Activated naive CD4-positive, alpha-beta T cell treated with anti-CD3 and anti-CD28 coated beads, Interleukin-2, amount 10 ng/mL, durations not matched to agents 7 days and 5 days (primary cell): Measurements from ENCODE around the gene ZNF296.

Experiments used
- CTCF ChIA-PET: fragments of 350-600 bp; sonication (Branson Sonifier 250); formaldehyde crosslinking; loops from one replicate; lab custom pipeline; 2021; ENCODE audit warnings: antibody characterized with exemption; lab: Charles Lee
- DNase-seq: peaks from one replicate; pipeline ENCODE4 v3.0.0-alpha.2; 2020
- H3K27ac Mint-ChIP-seq: one replicate; pipeline ENCODE4 v1.8.0; 2021; ENCODE audit warnings: mild to moderate bottlenecking, moderate library complexity, mixed read lengths
- H3K27me3 Mint-ChIP-seq: one replicate; pipeline ENCODE4 v1.8.0; 2021; ENCODE audit warnings: mild to moderate bottlenecking, mixed read lengths
- H3K36me3 Mint-ChIP-seq: one replicate; pipeline ENCODE4 v1.8.0; 2021; ENCODE audit warnings: mixed read lengths
- H3K4me1 Mint-ChIP-seq: one replicate; pipeline ENCODE4 v1.8.0; 2021; ENCODE audit warnings: mixed read lengths
- H3K4me3 Mint-ChIP-seq: one replicate; pipeline ENCODE4 v1.8.0; 2021; ENCODE audit warnings: mild to moderate bottlenecking, moderate library complexity, mixed read lengths
- H3K9me3 Mint-ChIP-seq: one replicate; pipeline ENCODE4 v1.8.0; 2021; ENCODE audit warnings: mixed read lengths

ZNF296 gene

GRCh38 chr19:45086480-45086879, 10.2 kb upstream of the ZNF296 start:
- DNase-seq: no peak
- H3K9me3 Mint-ChIP-seq: peaks cover 3% of the 10 kb centered on the region
- no peak overlapping the region for H3K4me3 Mint-ChIP-seq
- peaks cover 49% of the 10 kb centered on the region for H3K4me1 Mint-ChIP-seq
- peaks cover 40% of the 10 kb centered on the region for H3K36me3 Mint-ChIP-seq
- CTCF ChIA-PET: no interaction called here
- H3K27ac Mint-ChIP-seq: peak overlapping the region; percentile 72
- no peaks in the 10 kb centered on the region for H3K27me3 Mint-ChIP-seq

GRCh38 chr19:45082170-45082569, 5.9 kb upstream of the ZNF296 start:
- Mint-ChIP-seq H3K9me3 (no peaks in the 10 kb centered on the region), H3K27ac (peak overlapping the region; percentile 51), H3K36me3 (peaks cover 24% of the 10 kb centered on the region), H3K27me3 (no peaks in the 10 kb centered on the region), H3K4me1 (peaks cover 58% of the 10 kb centered on the region), H3K4me3 (peak overlapping the region; percentile 4)
- CTCF ChIA-PET: no interaction called here
- no peak for DNase-seq

- peak overlapping the region; percentile 87 for H3K27ac Mint-ChIP-seq
- H3K36me3 Mint-ChIP-seq: peaks cover 17% of the 10 kb centered on the region
- H3K27me3 Mint-ChIP-seq: no peaks in the 10 kb centered on the region
- no peak for DNase-seq
- H3K4me1 Mint-ChIP-seq: peaks cover 56% of the 10 kb centered on the region
- H3K4me3 Mint-ChIP-seq: peak overlapping the region; percentile 95
- no peaks in the 10 kb centered on the region for H3K9me3 Mint-ChIP-seq
- CTCF ChIA-PET: interaction anchor here (1.1 to 1.4 kb wide), 3 partner anchors 10 to 170 kb away, joined by 3 to 6 read pairs (median 4); no protein-coding TSS in a partner anchor
These were observed 3.7 kb upstream of the ZNF296 start for GRCh38 chr19:45079911-45080370.

- peaks cover 62% of the 10 kb centered on the region for H3K4me1 Mint-ChIP-seq
- CTCF ChIA-PET: interaction anchor here (0.9 to 1.4 kb wide), 4 partner anchors 8 to 170 kb away, joined by 3 to 6 read pairs (median 4); no protein-coding TSS in a partner anchor
- DNase-seq: peak; percentile 79
- no peaks in the 10 kb centered on the region for H3K27me3 Mint-ChIP-seq
- peak within 1 kb of the TSS; percentile 87 for H3K27ac Mint-ChIP-seq
- H3K36me3 Mint-ChIP-seq: peaks cover 17% of the 10 kb centered on the region
- H3K9me3 Mint-ChIP-seq: no peaks in the 10 kb centered on the region
- H3K4me3 Mint-ChIP-seq: peak within 1 kb of the TSS; percentile 95
These were observed 3.0 kb upstream of the ZNF296 start, which contains the start of gene GEMIN7 for GRCh38 chr19:45079063-45079910. GEMIN7 (plus strand) TSS chr19:45079260; CDS start chr19:45090115, 10,855 bp downstream.

GRCh38 chr19:45078390-45079062, 2.2 kb upstream of the ZNF296 start:
- peaks cover 62% of the 10 kb centered on the region for H3K4me1 Mint-ChIP-seq

GRCh38 chr19:45076851-45077730, 813 bp upstream of the ZNF296 start:
- Mint-ChIP-seq H3K36me3 (peaks cover 13% of the 10 kb centered on the region), H3K4me1 (peaks cover 58% of the 10 kb centered on the region), H3K27me3 (no peaks in the 10 kb centered on the region), H3K4me3 (peak overlapping the region; percentile 76), H3K9me3 (no peaks in the 10 kb centered on the region), H3K27ac (peak overlapping the region; percentile 84)
- CTCF ChIA-PET: interaction anchor here (1.3 kb wide), 1 partner anchor 38 kb away, joined by 3 read pairs; the partner anchor contains the start of gene CLASRP
- no peak for DNase-seq

More at GRCh38 chr19:45078390-45079062, 2.2 kb upstream of the ZNF296 start:
- DNase-seq: no peak
- Mint-ChIP-seq H3K4me3 (peak overlapping the region; percentile 95), H3K27me3 (no peaks in the 10 kb centered on the region), H3K9me3 (no peaks in the 10 kb centered on the region), H3K36me3 (peaks cover 17% of the 10 kb centered on the region), H3K27ac (peak overlapping the region; percentile 54)
- CTCF ChIA-PET: interaction anchor here (0.9 to 1.4 kb wide), 2 partner anchors 9 to 171 kb away, joined by 3 to 4 read pairs; no protein-coding TSS in a partner anchor

GRCh38 chr19:45075301-45076028, 813 bp downstream of the ZNF296 start:
- peaks cover 8% of the 10 kb centered on the region for H3K36me3 Mint-ChIP-seq
- H3K9me3 Mint-ChIP-seq: no peaks in the 10 kb centered on the region
- CTCF ChIA-PET: interaction anchor here (1.2 kb wide), 1 partner anchor 10 kb away, joined by 3 read pairs; no protein-coding TSS in a partner anchor
- peak; percentile 68 for DNase-seq
- H3K27ac Mint-ChIP-seq: peak overlapping the region; percentile 76
- peaks cover 44% of the 10 kb centered on the region for H3K4me1 Mint-ChIP-seq
- H3K27me3 Mint-ChIP-seq: no peaks in the 10 kb centered on the region
- peak overlapping the region; percentile 76 for H3K4me3 Mint-ChIP-seq

- H3K9me3 Mint-ChIP-seq: no peaks in the 10 kb centered on the region
- no peak for DNase-seq
- peaks cover 14% of the 10 kb centered on the region for H3K36me3 Mint-ChIP-seq
- peak overlapping the region; percentile 40 for H3K4me3 Mint-ChIP-seq
- H3K27ac Mint-ChIP-seq: peak overlapping the region; percentile 56
- no peaks in the 10 kb centered on the region for H3K27me3 Mint-ChIP-seq
- H3K4me1 Mint-ChIP-seq: peaks cover 37% of the 10 kb centered on the region
- CTCF ChIA-PET: interaction anchor here (0.7 to 1.2 kb wide), 3 partner anchors 9 to 86 kb away, joined by 3 to 4 read pairs (median 3); no protein-coding TSS in a partner anchor
These were observed 1.5 kb downstream of the ZNF296 start for GRCh38 chr19:45074744-45075300.

- no peak overlapping the region for H3K4me3 Mint-ChIP-seq
- H3K9me3 Mint-ChIP-seq: no peaks in the 10 kb centered on the region
- peaks cover 19% of the 10 kb centered on the region for H3K4me1 Mint-ChIP-seq
- no peaks in the 10 kb centered on the region for H3K27me3 Mint-ChIP-seq
- H3K27ac Mint-ChIP-seq: no peak overlapping the region
- peaks cover 19% of the 10 kb centered on the region for H3K36me3 Mint-ChIP-seq
- CTCF ChIA-PET: no interaction called here
- no peak for DNase-seq
These were observed 4.1 kb downstream of the ZNF296 start for GRCh38 chr19:45071969-45072790.

GRCh38 chr19:45071545-45071938, 4.7 kb downstream of the ZNF296 start:
- no peak overlapping the region for H3K4me3 Mint-ChIP-seq
- H3K4me1 Mint-ChIP-seq: peaks cover 12% of the 10 kb centered on the region
- CTCF ChIA-PET: no interaction called here
- H3K36me3 Mint-ChIP-seq: peaks cover 22% of the 10 kb centered on the region
- H3K27ac Mint-ChIP-seq: no peak overlapping the region
- DNase-seq: no peak
- H3K9me3 Mint-ChIP-seq: no peaks in the 10 kb centered on the region
- no peaks in the 10 kb centered on the region for H3K27me3 Mint-ChIP-seq

- peaks cover 10% of the 10 kb centered on the region for H3K4me1 Mint-ChIP-seq
- H3K9me3 Mint-ChIP-seq: no peaks in the 10 kb centered on the region
- H3K36me3 Mint-ChIP-seq: peaks cover 22% of the 10 kb centered on the region
- H3K4me3 Mint-ChIP-seq: no peak overlapping the region
- CTCF ChIA-PET: no interaction called here
- no peak overlapping the region for H3K27ac Mint-ChIP-seq
- DNase-seq: no peak
- no peaks in the 10 kb centered on the region for H3K27me3 Mint-ChIP-seq
These were observed 5.3 kb downstream of the ZNF296 start for GRCh38 chr19:45070861-45071544.
